Measurements from ENCODE around the gene TPD52L2.

TPD52L2 gene

DNA sequence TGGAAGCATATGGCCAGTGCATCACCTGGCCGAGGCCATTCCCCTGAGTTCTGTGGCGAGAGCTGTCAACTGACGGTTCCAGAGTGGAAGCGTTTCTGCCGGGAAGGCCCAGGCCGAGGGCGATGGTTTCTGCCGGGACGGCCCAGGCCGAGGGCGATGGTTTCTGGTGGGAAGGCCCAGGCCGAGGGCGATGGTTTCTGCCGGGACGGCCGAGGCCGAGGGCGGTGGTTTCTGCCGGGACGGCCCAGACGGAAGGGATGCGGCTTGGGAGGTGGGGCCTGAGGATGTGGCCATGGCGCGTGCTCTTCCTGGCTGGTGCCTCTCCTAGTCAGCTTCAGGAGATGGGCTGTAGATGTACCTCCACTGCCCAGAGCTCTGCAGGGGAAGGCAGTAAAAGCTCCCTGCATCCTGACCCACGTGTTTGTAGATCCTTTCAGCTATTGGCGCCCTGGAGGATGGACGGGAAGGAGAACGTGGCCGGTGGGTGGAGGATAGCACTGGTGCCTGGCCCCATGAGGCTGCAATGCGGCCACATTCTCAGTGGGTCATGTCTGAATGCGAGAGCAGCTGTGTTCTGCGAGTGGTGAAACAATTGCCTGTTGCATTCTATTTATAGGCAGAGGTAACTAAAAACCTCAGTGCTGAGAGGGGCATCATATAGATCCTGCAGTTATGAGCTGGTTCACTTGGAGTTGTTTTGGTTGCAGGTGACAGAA, 12.8 kb downstream of the TPD52L2 start:
- TF ChIP-seq GATA3 (IDR thresholded peaks at IDR 0.05; ENCODE audit: low read depth, low read length), result no peak
- TF ChIP-seq GATA2 (IDR thresholded peaks at IDR 0.05; ENCODE audit: low read depth, low read length), result no peak

DNA sequence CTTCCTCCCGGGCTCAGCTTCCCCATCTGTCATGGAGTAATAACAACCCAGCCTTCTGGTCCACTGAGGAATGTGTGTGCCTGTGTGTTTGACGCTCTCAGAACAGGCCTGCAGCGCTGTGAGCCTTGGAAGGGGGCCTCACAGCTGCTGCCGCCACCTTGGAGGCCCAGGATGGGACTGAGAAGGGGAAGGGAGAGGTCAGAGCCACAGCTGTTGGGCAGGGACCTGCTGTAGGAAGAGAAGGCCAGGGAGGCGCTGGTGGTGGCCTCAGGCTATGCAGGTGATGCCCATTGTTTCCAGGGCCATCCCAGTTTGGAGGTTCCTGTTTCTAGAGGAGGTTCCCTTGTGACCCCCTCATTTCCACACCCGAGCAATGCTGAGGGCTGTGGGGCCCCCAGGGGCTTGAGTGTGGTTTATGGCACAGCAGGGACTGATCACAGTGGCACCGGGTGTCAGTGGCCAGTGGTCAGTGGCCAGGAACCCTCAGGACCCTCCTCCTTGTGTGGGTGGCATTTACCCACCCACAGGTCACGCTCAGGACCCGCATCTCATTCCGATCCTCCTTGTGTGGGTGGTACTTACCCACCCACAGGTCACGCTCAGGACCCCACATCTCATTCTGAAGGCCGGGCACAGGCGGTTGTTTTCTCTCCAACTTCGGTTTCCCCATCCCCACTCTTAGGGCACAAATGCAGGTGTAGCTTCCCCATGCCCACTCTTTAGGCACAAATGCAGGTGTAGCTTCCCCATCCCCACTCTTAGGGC, 14.0 kb downstream of the TPD52L2 start:
- TF ChIP-seq GATA3 (IDR thresholded peaks at IDR 0.05; ENCODE audit: low read depth, low read length), result no peak
- TF ChIP-seq GATA2 (IDR thresholded peaks at IDR 0.05; ENCODE audit: low read depth, low read length), result no peak

DNA sequence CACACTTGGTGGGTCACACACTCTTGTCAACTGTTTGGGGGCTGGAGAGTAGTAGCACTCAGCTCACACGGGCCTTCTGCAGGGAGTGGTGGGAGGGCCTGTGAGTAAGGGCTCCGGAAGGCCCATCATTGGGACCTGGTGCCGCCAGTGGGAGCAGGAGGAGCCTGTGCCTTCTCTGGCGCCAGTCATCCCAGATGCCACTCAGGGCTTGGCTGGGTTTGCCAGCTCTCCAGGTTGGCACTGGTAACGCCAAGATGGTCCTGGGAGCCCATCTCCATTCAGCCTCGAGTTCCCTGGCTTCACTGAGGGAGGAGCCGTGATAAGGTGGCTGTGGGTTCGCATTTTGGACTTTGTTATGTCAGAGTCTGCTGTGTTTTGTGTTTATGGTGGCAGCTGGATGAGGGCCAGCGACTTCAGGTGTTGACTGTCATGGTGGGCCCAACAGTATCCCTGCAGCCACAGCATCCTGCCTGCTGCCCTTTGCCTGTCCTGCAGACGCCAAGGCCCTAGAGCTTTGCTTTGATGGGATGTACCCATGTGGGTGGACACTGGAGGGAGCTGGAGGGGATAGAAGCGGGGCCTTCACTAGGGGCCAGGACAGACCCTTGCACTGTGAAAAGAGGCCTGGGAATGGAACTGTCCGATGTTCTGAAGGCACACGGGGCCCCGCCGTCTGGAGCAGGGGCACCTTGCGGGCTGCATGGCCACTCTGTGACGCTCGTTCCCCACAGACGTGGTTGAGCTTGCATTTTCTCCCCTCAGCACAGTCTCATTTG, 16.6 kb downstream of the TPD52L2 start:
- TF ChIP-seq GATA2 (IDR thresholded peaks at IDR 0.05; ENCODE audit: low read depth, low read length) (no peak), GATA3 (IDR thresholded peaks at IDR 0.05; ENCODE audit: low read depth, low read length) (no peak)

DNA sequence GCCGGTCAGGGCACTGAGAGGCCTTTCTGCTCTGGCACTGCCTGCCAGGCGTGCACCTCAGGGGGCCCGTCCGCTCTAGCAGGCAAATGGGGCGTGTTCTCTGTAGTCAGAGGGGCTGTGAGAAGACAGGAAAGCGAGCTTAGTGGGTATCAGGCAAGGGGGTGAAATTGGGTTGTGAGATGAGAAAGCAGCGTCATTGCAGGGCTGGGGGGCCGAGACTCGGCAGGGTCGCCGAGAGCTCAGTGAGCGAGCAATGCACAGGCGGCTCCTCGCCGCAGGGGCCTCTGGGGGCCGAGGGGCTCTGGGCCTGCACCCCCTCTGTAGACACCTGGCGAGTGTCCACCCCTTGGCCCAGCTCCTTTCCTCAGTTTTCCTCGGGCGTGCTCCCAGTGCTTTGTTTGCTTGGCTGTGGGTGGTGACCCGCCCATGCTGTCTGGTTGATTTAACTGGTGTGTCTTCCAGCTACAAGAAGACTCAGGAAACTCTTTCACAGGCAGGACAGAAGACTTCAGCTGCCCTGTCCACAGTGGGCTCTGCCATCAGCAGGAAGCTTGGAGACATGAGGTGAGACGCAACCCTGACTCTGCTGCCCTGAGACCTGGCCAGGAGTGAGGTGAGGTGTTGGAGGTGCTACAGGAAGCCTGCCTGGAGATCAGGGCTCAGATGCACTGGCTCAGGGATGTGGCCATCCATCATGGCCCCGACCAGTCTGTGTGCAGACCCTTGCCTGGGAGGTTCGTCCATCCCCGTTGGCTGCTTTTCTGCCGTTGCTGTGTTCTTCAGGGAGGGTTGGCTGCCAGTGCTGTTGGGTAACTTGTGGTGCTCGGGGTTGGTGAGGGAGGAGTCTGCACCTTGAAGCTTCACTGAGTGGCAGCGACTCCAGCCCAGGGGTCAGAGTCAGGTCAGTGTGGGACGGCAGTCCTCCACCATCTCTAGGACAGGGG, 17.5 kb downstream of the TPD52L2 start:
- TF ChIP-seq GATA2 (IDR thresholded peaks at IDR 0.05; ENCODE audit: low read depth, low read length) (no peak), GATA3 (IDR thresholded peaks at IDR 0.05; ENCODE audit: low read depth, low read length) (no peak)

DNA sequence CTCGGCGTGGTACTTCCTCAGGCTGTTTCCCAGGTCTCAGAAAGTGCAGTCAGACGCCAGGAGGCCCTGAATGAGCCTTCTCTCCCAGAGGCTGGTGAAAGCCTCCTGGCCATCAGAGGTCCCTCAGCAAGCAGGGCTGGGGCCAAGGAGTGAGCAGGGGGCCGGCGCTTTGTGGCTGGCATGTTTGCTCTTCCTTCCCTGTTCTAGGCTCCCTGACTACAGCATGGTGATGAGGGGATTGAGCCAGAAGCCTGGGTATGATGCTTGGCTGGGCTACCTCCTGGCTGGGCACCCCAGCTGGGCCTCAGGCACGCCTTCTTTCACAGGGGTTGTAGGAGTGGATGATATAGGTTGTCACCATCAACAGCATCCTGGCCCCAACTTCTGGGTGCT, 18.1 kb downstream of the TPD52L2 start:
- TF ChIP-seq GATA2 (IDR thresholded peaks at IDR 0.05; ENCODE audit: low read depth, low read length) (no peak), GATA3 (IDR thresholded peaks at IDR 0.05; ENCODE audit: low read depth, low read length) (no peak)

DNA sequence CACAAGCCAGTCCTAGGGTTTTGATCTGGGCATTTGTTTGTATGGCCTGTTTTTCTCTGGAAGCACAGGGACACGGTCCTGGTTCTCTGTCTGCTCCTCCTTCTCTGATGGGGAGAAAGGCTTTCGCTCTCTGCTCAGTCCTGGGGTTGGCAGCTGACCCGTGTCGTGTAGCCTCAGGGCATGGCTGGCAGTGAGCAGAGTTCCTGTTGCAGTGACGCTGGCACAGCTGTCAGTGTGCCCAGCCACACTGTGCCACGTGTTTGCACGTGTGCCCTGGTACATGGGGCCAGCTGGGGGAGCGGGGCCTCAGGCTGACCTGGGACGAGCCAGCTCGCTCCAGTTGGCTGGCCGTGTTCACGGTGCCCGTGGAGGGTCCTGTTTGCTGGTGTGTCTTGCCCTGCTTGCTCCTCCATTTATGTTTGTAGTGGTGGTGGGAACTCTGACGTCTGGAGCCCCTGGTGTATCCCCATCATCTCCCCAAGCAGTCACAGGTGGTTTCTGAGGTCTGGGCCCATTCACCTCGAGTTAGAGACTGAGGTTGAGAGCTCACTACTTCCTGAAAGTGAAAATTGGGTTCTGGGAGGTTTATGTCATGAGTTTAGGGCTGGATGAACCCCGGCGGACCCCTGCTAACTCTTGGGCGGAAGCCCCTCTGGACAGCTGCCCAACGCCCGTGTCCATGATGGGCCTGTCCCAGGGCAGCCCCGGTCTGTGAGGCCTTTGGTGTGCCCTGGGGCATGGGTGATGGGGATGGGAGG, 19.6 kb downstream of the TPD52L2 start:
- no peak for TF ChIP-seq GATA3 (IDR thresholded peaks at IDR 0.05; ENCODE audit: low read depth, low read length)

DNA sequence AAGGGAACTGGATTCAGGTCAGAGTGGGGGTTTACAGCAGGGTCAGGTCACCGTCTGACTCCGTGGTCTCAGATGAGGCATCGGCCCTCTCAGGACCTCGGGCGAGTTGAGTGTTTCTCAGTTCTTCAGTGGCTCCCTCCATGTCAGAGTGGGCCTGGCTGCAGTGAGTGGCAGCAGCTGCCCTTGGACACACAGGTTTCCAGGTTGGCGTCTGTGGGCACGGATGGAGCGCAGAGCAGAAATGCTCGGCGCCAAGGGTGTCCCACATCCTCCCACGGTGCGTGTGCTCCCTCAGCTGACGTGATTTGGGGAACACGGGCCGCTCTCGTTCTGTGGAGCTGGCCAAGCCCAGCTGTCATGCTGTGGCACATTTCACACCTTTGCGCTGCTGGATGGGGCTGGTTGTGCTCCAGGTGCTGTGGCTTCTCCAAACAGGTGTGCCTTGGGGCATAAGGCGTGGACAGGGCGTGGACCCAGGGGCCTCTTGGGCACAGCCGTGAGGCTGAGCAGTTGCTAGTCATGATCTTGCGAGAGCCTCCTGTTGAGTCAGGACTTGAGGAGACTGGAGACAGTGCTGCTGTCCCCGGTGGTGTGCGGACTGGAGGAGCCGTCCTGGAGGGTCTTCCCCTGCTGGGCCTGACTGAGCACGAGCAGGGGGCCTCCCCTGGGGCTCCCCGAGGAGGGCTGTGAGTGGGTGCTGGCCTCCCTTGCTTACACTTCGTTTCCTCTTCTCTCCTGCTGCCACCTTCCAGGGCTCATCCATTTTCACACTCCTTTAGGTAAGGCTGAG, 20.4 kb downstream of the TPD52L2 start:
- TF ChIP-seq GATA3 (IDR thresholded peaks at IDR 0.05; ENCODE audit: low read depth, low read length), result no peak
- no peak for TF ChIP-seq GATA2 (IDR thresholded peaks at IDR 0.05; ENCODE audit: low read depth, low read length)

DNA sequence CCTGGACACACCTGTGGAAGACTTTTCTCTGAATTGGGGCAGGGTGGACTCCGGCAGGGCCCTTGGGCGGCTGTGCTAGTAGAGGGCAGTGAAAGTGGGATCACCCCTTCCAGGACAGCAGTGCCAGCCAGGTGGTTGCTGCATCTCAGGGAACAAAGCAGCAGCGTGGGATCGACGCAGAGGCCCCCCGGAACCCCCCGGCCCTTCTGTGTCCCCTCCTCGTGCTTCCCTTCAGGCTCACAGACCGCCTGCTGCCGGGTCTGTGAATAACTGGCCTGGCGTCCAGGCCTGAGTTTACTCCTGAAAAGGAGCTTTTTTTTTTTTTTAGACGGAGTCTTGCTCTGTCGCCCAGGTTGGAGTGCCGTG, 21.0 kb downstream of the TPD52L2 start:
- TF ChIP-seq GATA2 (IDR thresholded peaks at IDR 0.05; ENCODE audit: low read depth, low read length), result no peak
- no peak for TF ChIP-seq GATA3 (IDR thresholded peaks at IDR 0.05; ENCODE audit: low read depth, low read length)

DNA sequence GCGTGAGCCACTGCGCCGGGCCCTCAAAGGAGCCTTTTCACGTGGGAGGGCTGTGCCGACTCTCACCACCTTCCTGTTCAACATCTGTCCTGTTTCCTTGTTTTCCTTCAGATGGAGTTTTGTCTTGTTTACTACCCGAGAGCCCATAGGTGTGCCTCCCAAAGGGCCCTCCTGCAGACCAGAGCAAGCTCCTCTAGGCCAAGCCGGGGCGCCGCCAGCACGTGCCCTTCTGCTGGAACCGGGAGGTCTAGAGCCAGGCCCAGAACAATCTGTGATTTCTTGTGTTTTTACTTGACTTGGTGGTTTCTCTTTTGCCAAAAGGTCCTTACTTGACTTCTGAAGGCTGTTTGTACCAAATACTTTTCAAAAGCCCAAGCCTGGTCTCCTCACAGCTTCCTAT, 21.9 kb downstream of the TPD52L2 start:
- TF ChIP-seq GATA3 (IDR thresholded peaks at IDR 0.05; ENCODE audit: low read depth, low read length), result no peak
- no peak for TF ChIP-seq GATA2 (IDR thresholded peaks at IDR 0.05; ENCODE audit: low read depth, low read length)

DNA sequence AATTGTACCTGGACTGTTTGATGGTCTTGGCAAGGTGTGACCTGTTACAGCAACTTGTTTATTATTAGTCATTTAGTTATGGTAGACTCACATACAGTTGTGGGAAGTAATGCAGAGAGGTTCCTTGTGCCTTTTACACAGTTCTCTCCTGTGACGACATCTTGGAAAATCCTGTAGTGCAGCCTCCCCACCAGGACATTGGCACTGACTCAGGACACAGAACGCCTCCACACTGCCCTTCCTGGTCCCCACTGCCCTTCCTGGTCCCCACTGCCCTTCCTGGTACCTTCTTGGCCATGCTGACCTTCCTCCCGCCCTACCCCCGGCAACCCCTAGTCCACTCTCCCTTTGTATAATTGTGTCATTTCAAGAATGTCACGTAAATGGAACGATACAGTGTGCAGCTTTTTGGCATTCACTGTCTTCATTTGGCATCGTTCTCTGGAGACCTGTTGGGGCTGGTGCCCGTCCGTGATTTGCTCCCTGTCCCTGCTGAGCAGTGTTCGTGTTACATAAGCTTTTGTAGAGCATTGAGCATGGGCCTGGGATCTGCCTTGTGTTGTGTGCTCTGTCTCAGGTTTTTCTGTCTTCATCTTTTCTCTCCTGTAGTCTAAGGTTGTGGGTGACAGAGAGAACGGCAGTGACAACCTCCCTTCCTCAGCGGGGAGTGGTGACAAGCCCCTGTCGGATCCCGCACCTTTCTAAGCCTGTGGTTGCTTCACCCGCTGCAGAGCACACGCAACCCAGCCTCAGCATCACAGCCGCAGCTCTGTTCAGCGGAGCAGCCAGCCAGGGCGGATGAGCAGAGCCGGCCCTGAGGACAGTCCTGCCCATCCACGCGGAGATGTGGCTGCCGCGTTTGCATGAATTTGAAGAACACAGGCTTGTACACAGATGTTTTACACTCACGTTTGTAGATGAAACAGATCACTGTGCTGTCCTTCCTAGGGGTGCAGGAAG, 24.5 kb downstream of the TPD52L2 start:
- no peak for TF ChIP-seq GATA2 (IDR thresholded peaks at IDR 0.05; ENCODE audit: low read depth, low read length)

DNA sequence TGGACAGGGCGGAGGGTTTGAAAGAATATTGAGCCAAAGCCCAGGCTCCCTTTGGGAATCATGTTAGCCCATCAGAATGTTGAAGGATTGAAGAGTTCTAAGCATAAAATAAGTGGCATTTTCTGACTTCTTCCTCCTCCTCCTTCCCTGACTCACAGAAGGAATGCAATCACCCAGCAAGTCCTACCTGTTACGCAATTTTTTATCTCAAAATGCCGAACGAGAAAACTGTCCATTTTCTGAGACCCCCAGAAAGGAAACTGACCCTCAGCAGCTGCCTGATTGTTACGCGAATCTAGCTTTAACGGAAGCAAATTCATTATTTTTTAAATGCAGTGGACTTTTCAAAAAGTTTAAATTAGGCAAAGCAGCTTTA, 25.1 kb downstream of the TPD52L2 start:
- TF ChIP-seq GATA3 (IDR thresholded peaks at IDR 0.05; ENCODE audit: low read depth, low read length) (no peak), GATA2 (IDR thresholded peaks at IDR 0.05; ENCODE audit: low read depth, low read length) (no peak)

Measured in SH-SY5Y (cell line).